Gastrocnemius medialis (tissue), 4 donors: ENCODE measurements around the gene CFAP161. TPM values are rescaled to one million over a fixed set of nuclear protein-coding genes. Genes with fewer than 3 reads are reported as not detected.

ENCODE experiments used
- ATAC-seq, 2 donors: fragments of 150-250 bp; one replicate each; pipeline ENCODE4 v1.9.1; 2016
- DNase-seq, 2 donors: peaks; one replicate each; pipeline ENCODE4 v3.0.0-alpha.2; 2019
- H3K27ac ChIP-seq, 4 donors: fragments of 200-600 bp; sonication (generic); 1 replicate in 1 of 4; 2 replicates in 3 of 4; pipeline ENCODE4 v1.5.1; 2016 to 2018; ENCODE audit warnings: mild to moderate bottlenecking in 2 of 4, moderate library complexity in 1 of 4
- H3K27me3 ChIP-seq, 3 donors: fragments of 200-600 bp; sonication (generic) in 2 of 3; 1 replicate in 1 of 3; 2 replicates in 2 of 3; pipeline versions ENCODE4 v1.5.1 to v1.6.0; 2016 to 2019; ENCODE audit warnings: mild to moderate bottlenecking in 1 of 3, moderate library complexity in 1 of 3
- H3K36me3 ChIP-seq, 2 donors: fragments of 200-600 bp; sonication (generic) in 1 of 2; one replicate each; pipeline ENCODE4 v1.5.1; 2017 to 2018
- H3K4me1 ChIP-seq, 2 donors: fragments of 200-600 bp; sonication (generic) in 1 of 2; one replicate each; pipeline ENCODE4 v1.5.1; 2016 to 2017; ENCODE audit warnings: mild to moderate bottlenecking in 2 of 2
- H3K4me3 ChIP-seq, 4 donors: fragments of 200-600 bp; sonication (generic) in 3 of 4; 1 replicate in 1 of 4; 2 replicates in 3 of 4; pipeline ENCODE4 v1.5.1; 2016 to 2019; ENCODE audit warnings: mild to moderate bottlenecking in 2 of 4
- H3K9me3 ChIP-seq, 3 donors: fragments of 200-600 bp; sonication (generic) in 2 of 3; 1 replicate in 1 of 3; 2 replicates in 2 of 3; pipeline ENCODE4 v1.5.1; 2016 to 2019
- POLR2A ChIP-seq, 2 donors: fragments of 450-650 bp; IDR thresholded peaks; one replicate each; pipeline ENCODE4 v1.6.1; 2017; ENCODE audit warnings: antibody characterized with exemption in 2 of 2, mild to moderate bottlenecking in 2 of 2, moderate library complexity in 2 of 2
- in situ Hi-C, 4 donors: fragments of 200-750 bp; cut with MboI; loops; one replicate each; pipeline versions ENCODE4 v1.15.0 to v1.8.0; 2017; ENCODE audit warnings: low sequenced_read_pairs in 4 of 4
- intact Hi-C: fragments of 100-400 bp; cut with DNase I; formaldehyde crosslinking; loops from one replicate; pipeline ENCODE4 v1.15.1; 2023; ENCODE audit warnings: low total_unique reads
- total RNA-seq, 4 donors: library from RNA; depleted of rRNA; stranded (reverse); fragments of >200 nt; gene quantifications; one replicate each; pipeline versions ENCODE4 v1.1.0 to v1.2.3, GENCODE V29; 2016
- TF ChIP-seq, protein P1 (sequence below), 5 experiments: fragments of 450-650 bp in 3 of 5; fragments of 200-600 bp in 2 of 5; sonication (generic) in 2 of 5; IDR thresholded peaks in 4 of 5; conservative IDR thresholded peaks in 1 of 5; 1 replicate in 4 of 5; 2 replicates in 1 of 5; pipeline ENCODE4 v1.5.1; 2016 to 2019; ENCODE audit warnings: antibody characterized with exemption in 5 of 5, mild to moderate bottlenecking in 3 of 5, moderate library complexity in 3 of 5

The CFAP161 gene, protein sequence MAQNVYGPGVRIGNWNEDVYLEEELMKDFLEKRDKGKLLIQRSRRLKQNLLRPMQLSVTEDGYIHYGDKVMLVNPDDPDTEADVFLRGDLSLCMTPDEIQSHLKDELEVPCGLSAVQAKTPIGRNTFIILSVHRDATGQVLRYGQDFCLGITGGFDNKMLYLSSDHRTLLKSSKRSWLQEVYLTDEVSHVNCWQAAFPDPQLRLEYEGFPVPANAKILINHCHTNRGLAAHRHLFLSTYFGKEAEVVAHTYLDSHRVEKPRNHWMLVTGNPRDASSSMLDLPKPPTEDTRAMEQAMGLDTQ
- not detected for total RNA-seq

DNA sequence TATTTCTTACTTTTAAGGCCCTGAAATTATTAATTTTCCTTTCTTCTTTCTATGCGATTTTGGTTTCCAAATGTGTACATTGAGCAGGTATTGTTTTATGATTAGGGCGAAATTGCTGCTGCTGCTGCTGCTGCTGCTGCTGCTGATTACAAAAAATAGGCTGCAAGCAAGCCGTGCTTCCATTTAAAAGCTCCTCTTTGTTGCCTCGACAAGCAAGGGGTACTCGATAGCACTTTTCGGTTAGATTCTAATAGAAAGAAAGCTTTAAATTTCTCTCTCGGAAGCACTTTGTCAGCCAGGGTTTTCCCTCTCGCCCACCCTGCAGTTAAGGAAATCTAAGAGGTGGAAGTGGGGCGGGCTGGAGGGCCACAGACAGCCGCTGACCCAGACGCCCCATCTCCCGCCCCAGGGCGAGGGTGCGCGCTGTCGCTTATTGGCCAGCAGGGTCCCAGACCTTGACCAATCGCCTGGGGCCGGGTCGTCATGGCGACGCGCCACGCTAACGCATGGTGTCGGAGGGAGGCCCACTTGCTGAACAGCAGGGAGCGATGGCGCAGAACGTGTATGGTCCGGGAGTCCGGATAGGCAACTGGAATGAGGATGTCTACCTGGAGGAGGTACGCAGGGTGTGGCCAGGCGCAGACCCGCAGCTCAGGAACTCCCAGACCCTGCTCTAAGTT lies at the start of gene CFAP161:
CFAP161 (plus strand) TSS at position 489 of the 680 bp plus-strand sequence; CDS start at position 549, 60 bp downstream.
- Histone ChIP-seq H3K9me3 (no peaks in the 10 kb centered on the region), H3K27me3 (peaks cover 0 to 24% (median 9%) of the 10 kb centered on the region in 3 donors), H3K4me1 (peaks cover 0 to 6% of the 10 kb centered on the region in 2 donors), H3K4me3 (peak within 1 kb of the TSS; percentile 31 to 46 (median 35)), H3K27ac (no peak within 1 kb of the TSS), H3K36me3 (no peaks in the 10 kb centered on the region)
- TF ChIP-seq POLR2A (IDR thresholded peaks at IDR 0.05): no peak
- TF ChIP-seq, protein P1, sequence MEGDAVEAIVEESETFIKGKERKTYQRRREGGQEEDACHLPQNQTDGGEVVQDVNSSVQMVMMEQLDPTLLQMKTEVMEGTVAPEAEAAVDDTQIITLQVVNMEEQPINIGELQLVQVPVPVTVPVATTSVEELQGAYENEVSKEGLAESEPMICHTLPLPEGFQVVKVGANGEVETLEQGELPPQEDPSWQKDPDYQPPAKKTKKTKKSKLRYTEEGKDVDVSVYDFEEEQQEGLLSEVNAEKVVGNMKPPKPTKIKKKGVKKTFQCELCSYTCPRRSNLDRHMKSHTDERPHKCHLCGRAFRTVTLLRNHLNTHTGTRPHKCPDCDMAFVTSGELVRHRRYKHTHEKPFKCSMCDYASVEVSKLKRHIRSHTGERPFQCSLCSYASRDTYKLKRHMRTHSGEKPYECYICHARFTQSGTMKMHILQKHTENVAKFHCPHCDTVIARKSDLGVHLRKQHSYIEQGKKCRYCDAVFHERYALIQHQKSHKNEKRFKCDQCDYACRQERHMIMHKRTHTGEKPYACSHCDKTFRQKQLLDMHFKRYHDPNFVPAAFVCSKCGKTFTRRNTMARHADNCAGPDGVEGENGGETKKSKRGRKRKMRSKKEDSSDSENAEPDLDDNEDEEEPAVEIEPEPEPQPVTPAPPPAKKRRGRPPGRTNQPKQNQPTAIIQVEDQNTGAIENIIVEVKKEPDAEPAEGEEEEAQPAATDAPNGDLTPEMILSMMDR (IDR thresholded peaks at IDR 0.05 in 4 of 5, conservative IDR thresholded peaks at IDR 0.05 in 1 of 5): no peak
- DNase-seq (peak; percentile 27 to 37), ATAC-seq (no peak)
- in situ Hi-C loops (no loop called here), intact Hi-C loops (no loop called here)

- in situ Hi-C loops (no loop called here), intact Hi-C loops (no loop called here)
- TF ChIP-seq, protein P1 (IDR thresholded peaks at IDR 0.05 in 4 of 5, conservative IDR thresholded peaks at IDR 0.05 in 1 of 5): no peak
- TF ChIP-seq POLR2A (IDR thresholded peaks at IDR 0.05): no peak
- H3K4me3 ChIP-seq: no peak overlapping the region
- no peaks in the 10 kb centered on the region for H3K9me3 ChIP-seq
- no peaks in the 10 kb centered on the region for H3K36me3 ChIP-seq
- ATAC-seq (no peak), DNase-seq (no peak)
- H3K4me1 ChIP-seq: peaks cover 0 to 4% of the 10 kb centered on the region in 2 donors
- H3K27ac ChIP-seq: no peak overlapping the region
- H3K27me3 ChIP-seq: no peaks in the 10 kb centered on the region
Measured at GRCh38 chr15:81084716-81085115, 49.4 kb upstream of the CFAP161 start.

DNA sequence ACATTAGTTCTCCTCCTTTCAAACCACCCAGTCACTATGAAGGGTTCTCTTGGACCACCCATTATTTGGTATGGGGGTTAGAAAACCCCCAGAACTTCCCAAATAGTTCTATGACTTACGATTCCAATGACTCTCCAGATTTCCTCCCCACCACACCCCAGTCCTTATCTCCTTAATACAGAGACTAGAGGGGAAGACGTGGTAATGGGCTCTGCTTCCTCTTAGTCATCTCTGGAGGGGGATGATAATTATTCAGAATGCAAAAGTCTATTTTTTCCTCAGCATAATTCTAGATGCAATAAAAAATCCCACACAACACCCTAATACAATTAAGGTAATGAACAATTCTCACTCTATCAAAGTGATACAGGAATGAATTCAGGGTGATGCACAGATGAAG lies 48.9 kb upstream of the CFAP161 start:
- H3K4me1 ChIP-seq: peaks cover 0 to 4% of the 10 kb centered on the region in 2 donors
- H3K4me3 ChIP-seq: no peak overlapping the region
- no peak overlapping the region for H3K27ac ChIP-seq
- DNase-seq: no peak
- H3K27me3 ChIP-seq: no peaks in the 10 kb centered on the region
- intact Hi-C loops: no loop called here
- no peaks in the 10 kb centered on the region for H3K9me3 ChIP-seq
- no peaks in the 10 kb centered on the region for H3K36me3 ChIP-seq
- TF ChIP-seq, protein P1 (IDR thresholded peaks at IDR 0.05 in 4 of 5, conservative IDR thresholded peaks at IDR 0.05 in 1 of 5): no peak
- TF ChIP-seq POLR2A (IDR thresholded peaks at IDR 0.05): no peak
- no peak for ATAC-seq
- in situ Hi-C loops: no loop called here

- ATAC-seq (no peak), DNase-seq (no peak)
- Histone ChIP-seq H3K9me3 (no peaks in the 10 kb centered on the region), H3K36me3 (no peaks in the 10 kb centered on the region), H3K27me3 (no peaks in the 10 kb centered on the region), H3K27ac (no peak overlapping the region), H3K4me1 (peaks cover 0 to 4% of the 10 kb centered on the region in 2 donors), H3K4me3 (no peak overlapping the region)
- intact Hi-C loops (no loop called here), in situ Hi-C loops (no loop called here)
- TF ChIP-seq, protein P1 (IDR thresholded peaks at IDR 0.05 in 4 of 5, conservative IDR thresholded peaks at IDR 0.05 in 1 of 5): no peak
- no peak for TF ChIP-seq POLR2A (IDR thresholded peaks at IDR 0.05)
Measured at GRCh38 chr15:81085898-81086297, 48.2 kb upstream of the CFAP161 start.
